HepG2 (cell line): ENCODE measurements around the gene RPL41. TPM values are rescaled to one million over a fixed set of nuclear protein-coding genes. Genes with fewer than 3 reads are reported as not detected.

Experiments
- ATAC-seq: fragments of 200-7000 bp; cut with Tn5 transposase; 3 replicates; pipeline ENCODE4 v1.9.1; 2020; ENCODE audit warnings: mild to moderate bottlenecking, moderate library complexity
- BruUV-seq: library from RNA; stranded (reverse); fragments of 400-500 nt; replicated peaks from 2 replicates; lab custom pipeline; 2021; lab: Mats Ljungman, UMichigan
- CTCF ChIA-PET: fragments of 300-600 bp; formaldehyde crosslinking; extraction: SDS; loops from one replicate; lab custom pipeline; 2021; ENCODE audit warnings: low total read pairs, inconsistent platforms, low intra/inter-chr PET ratio; lab: Yijun Ruan, JAX
- POLR2A ChIA-PET: fragments of 350-600 bp; sonication (Branson Sonifier 250); formaldehyde crosslinking; loops from one replicate; lab custom pipeline; 2020; ENCODE audit warnings: antibody characterized with exemption, inconsistent platforms; lab: Yijun Ruan, JAX
- DNase-seq: peaks from one replicate; pipeline ENCODE4 v3.0.0-alpha.2; 2015; ENCODE audit warnings: low spot score
- FAIRE-seq: peaks from 3 replicates; lab custom pipeline; 2011; peaks lifted over from hg19 to GRCh38; lab: Jason Lieb, UNC
- H2AFZ ChIP-seq: one replicate; pipeline ENCODE4 v1.6.1; 2011; ENCODE audit warnings: low read length, inconsistent platforms
- H3K27ac ChIP-seq: fragments of 300-600 bp; 3 replicates; pipeline ENCODE4 v1.8.0; 2011; ENCODE audit warnings: mixed run types, mild to moderate bottlenecking, mixed read lengths, low read length, inconsistent platforms; ENCODE audit not compliant: insufficient read depth; ENCODE audit errors: extremely low read length
- H3K27me3 ChIP-seq, 2 experiments: fragments of 200-600 bp in 1 of 2; 2 replicates in 1 of 2; 3 replicates in 1 of 2; pipeline versions ENCODE4 v1.6.0 to v1.8.0; 2011; ENCODE audit warnings: low read length in 2 of 2, mild to moderate bottlenecking in 2 of 2, moderate library complexity in 2 of 2, inconsistent platforms in 1 of 2; ENCODE audit not compliant: insufficient read depth in 2 of 2, control insufficient read depth in 1 of 2
- H3K36me3 ChIP-seq, 2 experiments: fragments of 200-600 bp in 1 of 2; replicated peaks in 1 of 2; 2 replicates in 1 of 2; 3 replicates in 1 of 2; pipeline versions ENCODE4 v1.5.1 to v1.8.0; 2011; ENCODE audit warnings: low read length in 2 of 2, inconsistent platforms in 1 of 2; ENCODE audit not compliant: insufficient read depth in 2 of 2, control insufficient read depth in 1 of 2
- H3K4me1 ChIP-seq: 2 replicates; pipeline ENCODE4 v1.5.1; 2012; ENCODE audit warnings: low read length, inconsistent platforms; ENCODE audit not compliant: insufficient read depth
- H3K4me2 ChIP-seq: 2 replicates; pipeline ENCODE4 v1.6.0; 2011; ENCODE audit warnings: low read depth, low read length, inconsistent platforms
- H3K4me3 ChIP-seq, 3 experiments: fragments of 200-600 bp in 1 of 3; sonication (generic), shearing (Covaris generic) in 1 of 3; replicated peaks in 1 of 3; 2 replicates each; pipeline ENCODE4 v1.5.1; 2011 to 2016; ENCODE audit warnings: low read length in 3 of 3, inconsistent platforms in 2 of 3, low read depth in 2 of 3, mild to moderate bottlenecking in 2 of 3, control low read depth in 1 of 3, mixed read lengths in 1 of 3; ENCODE audit not compliant: insufficient read depth in 1 of 3
- H3K79me2 ChIP-seq: one replicate; pipeline ENCODE4 v1.6.1; 2011; ENCODE audit warnings: low read length, inconsistent platforms; ENCODE audit not compliant: insufficient read depth
- H3K9ac ChIP-seq: 2 replicates; pipeline ENCODE4 v1.6.0; 2011; ENCODE audit warnings: mild to moderate bottlenecking, low read depth, low read length, inconsistent platforms; ENCODE audit not compliant: insufficient read depth
- H3K9me3 ChIP-seq: 2 replicates; pipeline ENCODE4 v1.5.1; 2012; ENCODE audit warnings: mild to moderate bottlenecking, low read length
- H4K20me1 ChIP-seq: 2 replicates; pipeline ENCODE4 v1.6.0; 2011; ENCODE audit warnings: inconsistent platforms, mild to moderate bottlenecking, low read length, moderate library complexity; ENCODE audit not compliant: insufficient read depth
- BHLHE40 ChIP-seq: IDR thresholded peaks from 2 replicates; pipeline ENCODE4 v1.6.1; 2011; ENCODE audit warnings: low read length, improper control_type of control experiment
- GPN1 ChIP-seq: sonication (generic); formaldehyde crosslinking; IDR thresholded peaks from 2 replicates; pipeline ENCODE4 v1.5.1; 2020; ENCODE audit warnings: missing genetic modification reagents, borderline replicate concordance
- HNF4A ChIP-seq: sonication (generic); formaldehyde crosslinking; IDR thresholded peaks from 2 replicates; pipeline ENCODE4 v1.4.0; 2020; ENCODE audit warnings: missing genetic modification reagents
- ISX ChIP-seq: sonication (generic); formaldehyde crosslinking; conservative IDR thresholded peaks from 2 replicates; pipeline ENCODE4 v1.5.0; 2020; ENCODE audit warnings: missing genetic modification reagents
- MEIS1 ChIP-seq: sonication (generic); formaldehyde crosslinking; IDR thresholded peaks from 2 replicates; pipeline ENCODE4 v1.9.0; 2021; ENCODE audit warnings: mild to moderate bottlenecking, missing genetic modification reagents, moderate library complexity, borderline replicate concordance
- MNT ChIP-seq: fragments of 450-650 bp; IDR thresholded peaks from 2 replicates; pipeline ENCODE4 v1.6.1; 2016
- NFKB2 ChIP-seq: sonication (generic); formaldehyde crosslinking; IDR thresholded peaks from 2 replicates; pipeline ENCODE4 v1.4.0; 2020; ENCODE audit warnings: missing genetic modification reagents, borderline replicate concordance
- RBFOX2 ChIP-seq: fragments of 200-400 bp; formaldehyde crosslinking; IDR thresholded peaks from 2 replicates; pipeline ENCODE4 v1.6.1; 2017; ENCODE audit warnings: low read depth, mild to moderate bottlenecking, low read length
- SIX1 ChIP-seq: sonication (generic); formaldehyde crosslinking; IDR thresholded peaks from 2 replicates; pipeline ENCODE4 v1.4.0; 2020; ENCODE audit warnings: missing genetic modification reagents, borderline replicate concordance
- TCF7L2 ChIP-seq: IDR thresholded peaks from 2 replicates; pipeline ENCODE4 v1.6.1; 2011; ENCODE audit warnings: mild to moderate bottlenecking, low read depth, low read length, moderate library complexity
- ZNF446 ChIP-seq: sonication (generic); formaldehyde crosslinking; IDR thresholded peaks from 2 replicates; pipeline ENCODE4 v1.5.0; 2020; ENCODE audit warnings: mild to moderate bottlenecking, missing genetic modification reagents
- ZNF530 ChIP-seq: sonication (generic); formaldehyde crosslinking; IDR thresholded peaks from 2 replicates; pipeline ENCODE4 v1.5.0; 2020; ENCODE audit warnings: low read depth, mild to moderate bottlenecking, missing genetic modification reagents
- ZNF597 ChIP-seq: sonication (generic); formaldehyde crosslinking; IDR thresholded peaks from 2 replicates; pipeline ENCODE4 v1.5.0; 2020; ENCODE audit warnings: missing genetic modification reagents
- ZNF768 ChIP-seq: sonication (generic); formaldehyde crosslinking; IDR thresholded peaks from 2 replicates; pipeline ENCODE4 v1.4.0; 2020; ENCODE audit warnings: missing genetic modification reagents
- ZNF839 ChIP-seq: sonication (generic); formaldehyde crosslinking; IDR thresholded peaks from 2 replicates; pipeline ENCODE4 v1.4.0; 2020; ENCODE audit warnings: missing genetic modification reagents, mild to moderate bottlenecking, borderline replicate concordance
- ZSCAN12 ChIP-seq: sonication (generic); formaldehyde crosslinking; IDR thresholded peaks from 2 replicates; pipeline ENCODE4 v1.9.0; 2021; ENCODE audit warnings: mild to moderate bottlenecking, missing genetic modification reagents
- WGBS: methylation state at CpG from one replicate; pipeline ENCODE4 v1.1.6; 2017; ENCODE audit warnings: low lambda C conversion rate; 5-methylcytosine and 5-hydroxymethylcytosine counted together
- in situ Hi-C: cut with HindIII; loops from 2 replicates; pipeline ENCODE4 v1.10.0; 2017; ENCODE audit warnings: low pct_unique_long_range_greater_than_20kb; ENCODE audit not compliant: extremely low pct_ligation_motif_present
- intact Hi-C: fragments of 100-400 bp; cut with micrococcal nuclease; formaldehyde crosslinking; loops from one replicate; pipeline ENCODE4 v1.10.0; 2022; ENCODE audit not compliant: unreplicated experiment
- polyA plus RNA-seq, 8 experiments: library from polyadenylated mRNA; depleted of rRNA in 3 of 8; stranded (reverse) in 7 of 8; unstranded in 1 of 8; fragments of >200 nt; fragmentation: Illumina TruSeq in 4 of 8; extraction: Trizol in 4 of 8; gene quantifications; 2 replicates each; pipeline versions ENCODE4 v1.2.1 to v1.2.3, GENCODE V29; 2011 to 2016; ENCODE audit warnings: low read depth in 4 of 8, missing spikeins in 1 of 8, mixed read lengths in 1 of 8; ENCODE audit not compliant: insufficient read depth in 1 of 8
- total RNA-seq, 5 experiments: library from RNA; depleted of rRNA; stranded (reverse); fragments of >200 nt; fragmentation: Illumina TruSeq; extraction: Trizol; gene quantifications; 2 replicates each; pipeline ENCODE4 v1.2.3, GENCODE V29; 2016; ENCODE audit warnings: low read depth in 1 of 5
- TF ChIP-seq, protein P1 (sequence below): sonication (generic); formaldehyde crosslinking; IDR thresholded peaks from 2 replicates; pipeline ENCODE4 v1.4.0; 2020; ENCODE audit warnings: missing genetic modification reagents
- TF ChIP-seq, protein P2 (sequence below): sonication (generic); formaldehyde crosslinking; IDR thresholded peaks from 2 replicates; pipeline ENCODE4 v1.4.0; 2020; ENCODE audit warnings: low read depth, mild to moderate bottlenecking, missing genetic modification reagents

RPL41 gene
- total and polyA plus RNA-seq, 2 of the 13 experiments (the other 11 are each of a cell fraction or from before 2014, with no cell fraction given): 4,012 to 7,670 TPM

DNA sequence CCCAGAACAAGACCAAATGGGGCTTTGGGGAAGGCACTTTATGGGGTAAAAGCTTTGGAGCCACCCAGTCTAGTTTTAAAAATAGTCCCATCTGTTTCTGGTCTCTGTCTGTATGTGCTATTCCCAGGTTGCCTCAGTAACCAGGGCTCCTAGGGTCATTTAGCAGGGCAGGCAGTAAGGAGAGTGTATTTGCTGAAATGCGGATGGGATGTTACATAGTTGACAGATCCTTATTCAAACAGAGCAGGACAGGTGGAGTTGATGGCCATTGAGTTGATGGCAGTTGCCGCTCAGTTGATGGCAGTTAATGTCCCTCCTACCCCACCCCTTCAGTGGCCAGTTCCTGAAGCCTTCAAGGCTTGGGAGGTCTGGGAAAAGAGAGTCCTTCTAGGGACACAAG, 6.2 kb downstream of the RPL41 start:
- intact Hi-C loops (no loop called here), in situ Hi-C loops (loop anchor here (5.0 kb wide), 1 partner anchor 35 kb away; the partner anchor contains the start of gene MYL6)
- ATAC-seq (peak; percentile 5; the same call in 1 of the 3 replicates), FAIRE-seq (peak; percentile 18), DNase-seq (peak; percentile 71)
- Histone ChIP-seq H3K4me3 (no peak overlapping the region), H3K79me2 (peaks cover 8% of the 10 kb centered on the region), H3K27me3 (no peaks in the 10 kb centered on the region; a peak in 1 of 5 replicates), H3K36me3 (0 out of 5 replicates have a peak, but pooled peaks cover 0 to 4% of the 10 kb centered on the region in 2 experiments), H3K9ac (no peak overlapping the region), H3K9me3 (no peaks in the 10 kb centered on the region), H2AFZ (no peak overlapping the region), H3K27ac (peak overlapping the region; percentile 52), H4K20me1 (no peaks in the 10 kb centered on the region), H3K4me1 (peaks cover 89% of the 10 kb centered on the region), H3K4me2 (no peak overlapping the region)
- WGBS: 20% methylated on average over 1 of the region's 2 CpGs
- POLR2A ChIA-PET: interaction anchor here (1.4 kb wide), 1 partner anchor 99 kb away, joined by 5 read pairs; the partner anchor contains the start of gene RNF41
- CTCF ChIA-PET: no interaction called here
- no TSS peak for BruUV-seq
- no peak for TF ChIP-seq ZNF597
- no peak for TF ChIP-seq MEIS1 (CRISPR knock-in tag)
- 0 out of 2 replicates have a peak, but pooled peaks have one; percentile 14 for TF ChIP-seq HNF4A
- TF ChIP-seq ZSCAN12: no peak
- TF ChIP-seq ZNF839 (CRISPR knock-in tag): no peak
- TF ChIP-seq ZNF530 (CRISPR knock-in tag): no peak
- TF ChIP-seq, protein P1, sequence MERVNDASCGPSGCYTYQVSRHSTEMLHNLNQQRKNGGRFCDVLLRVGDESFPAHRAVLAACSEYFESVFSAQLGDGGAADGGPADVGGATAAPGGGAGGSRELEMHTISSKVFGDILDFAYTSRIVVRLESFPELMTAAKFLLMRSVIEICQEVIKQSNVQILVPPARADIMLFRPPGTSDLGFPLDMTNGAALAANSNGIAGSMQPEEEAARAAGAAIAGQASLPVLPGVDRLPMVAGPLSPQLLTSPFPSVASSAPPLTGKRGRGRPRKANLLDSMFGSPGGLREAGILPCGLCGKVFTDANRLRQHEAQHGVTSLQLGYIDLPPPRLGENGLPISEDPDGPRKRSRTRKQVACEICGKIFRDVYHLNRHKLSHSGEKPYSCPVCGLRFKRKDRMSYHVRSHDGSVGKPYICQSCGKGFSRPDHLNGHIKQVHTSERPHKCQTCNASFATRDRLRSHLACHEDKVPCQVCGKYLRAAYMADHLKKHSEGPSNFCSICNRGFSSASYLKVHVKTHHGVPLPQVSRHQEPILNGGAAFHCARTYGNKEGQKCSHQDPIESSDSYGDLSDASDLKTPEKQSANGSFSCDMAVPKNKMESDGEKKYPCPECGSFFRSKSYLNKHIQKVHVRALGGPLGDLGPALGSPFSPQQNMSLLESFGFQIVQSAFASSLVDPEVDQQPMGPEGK (CRISPR knock-in tag): no peak
- no peak for TF ChIP-seq TCF7L2
- TF ChIP-seq BHLHE40: no peak
- TF ChIP-seq SIX1 (CRISPR knock-in tag): no peak
- 0 out of 2 replicates have a peak, but pooled peaks have one; percentile 30 for TF ChIP-seq RBFOX2
- TF ChIP-seq ZNF446: no peak
- TF ChIP-seq, protein P2, sequence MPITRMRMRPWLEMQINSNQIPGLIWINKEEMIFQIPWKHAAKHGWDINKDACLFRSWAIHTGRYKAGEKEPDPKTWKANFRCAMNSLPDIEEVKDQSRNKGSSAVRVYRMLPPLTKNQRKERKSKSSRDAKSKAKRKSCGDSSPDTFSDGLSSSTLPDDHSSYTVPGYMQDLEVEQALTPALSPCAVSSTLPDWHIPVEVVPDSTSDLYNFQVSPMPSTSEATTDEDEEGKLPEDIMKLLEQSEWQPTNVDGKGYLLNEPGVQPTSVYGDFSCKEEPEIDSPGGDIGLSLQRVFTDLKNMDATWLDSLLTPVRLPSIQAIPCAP (CRISPR knock-in tag): no peak
- no peak for TF ChIP-seq GPN1 (CRISPR knock-in tag)
- TF ChIP-seq MNT: no peak
- no peak for TF ChIP-seq ISX (CRISPR knock-in tag)
- TF ChIP-seq NFKB2 (CRISPR knock-in tag): no peak
- TF ChIP-seq ZNF768 (CRISPR knock-in tag): no peak
